Transverse colon (tissue), 4 donors: Measurements from ENCODE around the gene SPTBN5.

Experiments
- POLR2AphosphoS5 ChIP-seq, 3 donors: sonication (generic); formaldehyde crosslinking; IDR thresholded peaks; one replicate each; pipeline ENCODE4 v1.6.1; 2016; ENCODE audit warnings: antibody characterized with exemption in 3 of 3
- TF ChIP-seq, protein P1 (sequence below), 5 experiments: fragments of 200-600 bp in 3 of 5; fragments of 450-650 bp in 2 of 5; sonication (generic) in 3 of 5; IDR thresholded peaks; 1 replicate in 2 of 5; 2 replicates in 3 of 5; pipeline ENCODE4 v1.5.1; 2016 to 2017; ENCODE audit warnings: antibody characterized with exemption in 5 of 5, inconsistent platforms in 3 of 5, mild to moderate bottlenecking in 2 of 5, moderate library complexity in 1 of 5

DNA sequence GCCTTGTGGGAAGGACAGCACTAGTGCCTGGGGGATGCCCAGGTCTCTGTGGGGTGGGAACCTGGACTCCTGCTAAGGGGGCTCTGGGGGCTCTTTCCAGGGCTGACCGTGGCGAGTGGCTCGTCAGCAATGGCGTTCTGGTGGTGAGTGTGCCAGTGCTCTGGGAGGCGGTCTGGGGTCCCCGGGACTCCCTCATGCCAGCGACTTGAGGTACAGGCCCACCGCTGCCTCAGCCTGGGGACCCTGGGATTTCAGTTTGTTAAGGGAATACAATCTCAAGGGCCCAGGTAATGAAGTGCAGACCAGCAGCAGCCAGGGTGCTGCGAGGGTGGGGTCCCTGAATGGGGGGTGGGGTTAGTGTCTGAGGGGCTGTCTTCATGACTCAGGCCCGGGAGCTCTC, 52.7 kb downstream of the SPTBN5 start:
- TF ChIP-seq POLR2AphosphoS5 (IDR thresholded peaks at IDR 0.05): no peak
- TF ChIP-seq, protein P1, sequence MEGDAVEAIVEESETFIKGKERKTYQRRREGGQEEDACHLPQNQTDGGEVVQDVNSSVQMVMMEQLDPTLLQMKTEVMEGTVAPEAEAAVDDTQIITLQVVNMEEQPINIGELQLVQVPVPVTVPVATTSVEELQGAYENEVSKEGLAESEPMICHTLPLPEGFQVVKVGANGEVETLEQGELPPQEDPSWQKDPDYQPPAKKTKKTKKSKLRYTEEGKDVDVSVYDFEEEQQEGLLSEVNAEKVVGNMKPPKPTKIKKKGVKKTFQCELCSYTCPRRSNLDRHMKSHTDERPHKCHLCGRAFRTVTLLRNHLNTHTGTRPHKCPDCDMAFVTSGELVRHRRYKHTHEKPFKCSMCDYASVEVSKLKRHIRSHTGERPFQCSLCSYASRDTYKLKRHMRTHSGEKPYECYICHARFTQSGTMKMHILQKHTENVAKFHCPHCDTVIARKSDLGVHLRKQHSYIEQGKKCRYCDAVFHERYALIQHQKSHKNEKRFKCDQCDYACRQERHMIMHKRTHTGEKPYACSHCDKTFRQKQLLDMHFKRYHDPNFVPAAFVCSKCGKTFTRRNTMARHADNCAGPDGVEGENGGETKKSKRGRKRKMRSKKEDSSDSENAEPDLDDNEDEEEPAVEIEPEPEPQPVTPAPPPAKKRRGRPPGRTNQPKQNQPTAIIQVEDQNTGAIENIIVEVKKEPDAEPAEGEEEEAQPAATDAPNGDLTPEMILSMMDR (IDR thresholded peaks at IDR 0.05): no peak
